Keratinocyte (primary cell): Measurements from ENCODE around the gene S100A9. TPM values are rescaled to one million over a fixed set of nuclear protein-coding genes. Genes with fewer than 3 reads are reported as not detected.

Source experiments
- DNase-seq: peaks from one replicate; pipeline ENCODE4 v3.0.0-alpha.2; 2011; ENCODE audit warnings: low read depth, missing footprints, low spot score
- FAIRE-seq: peaks from 2 replicates; lab custom pipeline; 2011; peaks lifted over from hg19 to GRCh38; lab: Jason Lieb, UNC
- H2AFZ ChIP-seq: 2 replicates; pipeline ENCODE4 v1.6.0; 2012; ENCODE audit warnings: low read length, control low read depth, inconsistent platforms; ENCODE audit not compliant: control insufficient read depth
- H3K27ac ChIP-seq: 2 replicates; pipeline ENCODE4 v1.5.1; 2011; ENCODE audit warnings: low read length; ENCODE audit not compliant: control insufficient read depth, insufficient read depth
- H3K27me3 ChIP-seq: 3 replicates; pipeline ENCODE4 v1.6.0; 2011; ENCODE audit warnings: low read length; ENCODE audit not compliant: control insufficient read depth, insufficient read depth; ENCODE audit errors: extremely low read depth
- H3K36me3 ChIP-seq, 2 experiments: 2 replicates in 1 of 2; 3 replicates in 1 of 2; pipeline ENCODE4 v1.5.1; 2011; ENCODE audit warnings: low read length in 2 of 2, mild to moderate bottlenecking in 1 of 2; ENCODE audit not compliant: control insufficient read depth in 2 of 2, insufficient read depth in 2 of 2; ENCODE audit errors: extremely low read depth in 1 of 2
- H3K4me1 ChIP-seq: 3 replicates; pipeline ENCODE4 v1.5.1; 2011; ENCODE audit warnings: low read length; ENCODE audit not compliant: control insufficient read depth, insufficient read depth; ENCODE audit errors: extremely low read depth
- H3K4me2 ChIP-seq: 3 replicates; pipeline ENCODE4 v1.6.0; 2011; ENCODE audit warnings: low read depth, low read length; ENCODE audit not compliant: control insufficient read depth, insufficient read depth; ENCODE audit errors: extremely low read depth
- H3K4me3 ChIP-seq, 3 experiments: fragments of 200-600 bp in 1 of 3; sonication (generic) in 1 of 3; 2 replicates in 2 of 3; 3 replicates in 1 of 3; pipeline ENCODE4 v1.5.1; 2011 to 2016; ENCODE audit warnings: low read length in 3 of 3, mild to moderate bottlenecking in 3 of 3, control low read depth in 2 of 3, inconsistent platforms in 1 of 3, low read depth in 1 of 3, mixed read lengths in 1 of 3, mixed run types in 1 of 3, moderate library complexity in 1 of 3; ENCODE audit not compliant: control insufficient read depth in 2 of 3, insufficient read depth in 2 of 3; ENCODE audit errors: extremely low read depth in 1 of 3
- H3K79me2 ChIP-seq: 2 replicates; pipeline ENCODE4 v1.6.0; 2012; ENCODE audit warnings: low read length; ENCODE audit not compliant: control insufficient read depth, insufficient read depth
- H3K9ac ChIP-seq: 3 replicates; pipeline ENCODE4 v1.6.0; 2011; ENCODE audit warnings: low read length; ENCODE audit not compliant: control insufficient read depth, insufficient read depth; ENCODE audit errors: extremely low read depth
- H3K9me1 ChIP-seq: 3 replicates; pipeline ENCODE4 v1.6.0; 2011; ENCODE audit warnings: low read length; ENCODE audit not compliant: control insufficient read depth, insufficient read depth; ENCODE audit errors: extremely low read depth
- H3K9me3 ChIP-seq: 2 replicates; pipeline ENCODE4 v1.5.1; 2012; ENCODE audit warnings: low read depth, low read length; ENCODE audit not compliant: control insufficient read depth
- H4K20me1 ChIP-seq: 3 replicates; pipeline ENCODE4 v1.6.0; 2011; ENCODE audit warnings: low read length; ENCODE audit not compliant: control insufficient read depth, insufficient read depth; ENCODE audit errors: extremely low read depth
- CTCF ChIP-seq, 3 experiments: IDR thresholded peaks in 1 of 3; conservative IDR thresholded peaks in 1 of 3; optimal IDR thresholded peaks in 1 of 3; 2 replicates in 2 of 3; 3 replicates in 1 of 3; pipeline versions ENCODE3 to v1.5.1; 2011; ENCODE audit warnings: low read length in 3 of 3, mild to moderate bottlenecking in 3 of 3, moderate library complexity in 2 of 3, control low read depth in 1 of 3, inconsistent platforms in 1 of 3; ENCODE audit not compliant: insufficient read depth in 2 of 3; ENCODE audit errors: extremely low read depth in 1 of 3
- EZH2 ChIP-seq: IDR thresholded peaks from one replicate; pipeline ENCODE4 v1.6.1; 2012; ENCODE audit warnings: inconsistent platforms, mild to moderate bottlenecking, low read length, moderate library complexity
- dilution Hi-C: fragments of 300-500 bp; cut with MboI; formaldehyde crosslinking; loops from one replicate; pipeline ENCODE4 v1.7.0; 2020; ENCODE audit warnings: low sequenced_read_pairs; ENCODE audit not compliant: extremely low pct_ligation_motif_present
- polyA plus RNA-seq, 5 experiments: library from polyadenylated mRNA; depleted of rRNA in 3 of 5; stranded (reverse) in 3 of 5; stranded (forward) in 1 of 5; unstranded in 1 of 5; fragments of >200 nt; gene quantifications; 1 replicate in 1 of 5; 2 replicates in 3 of 5; 3 replicates in 1 of 5; pipeline versions ENCODE4 v1.2.1 to v1.2.3, GENCODE V29; 2011 to 2012; ENCODE audit warnings: missing spikeins in 2 of 5, low read depth in 1 of 5, low replicate concordance in 1 of 5

S100A9 gene
- polyA plus RNA-seq, 1 donor (not counting 4 experiments of a cell fraction or from before 2014, with no cell fraction given): 297 TPM

- no peak overlapping the region for H2AFZ ChIP-seq
- no peaks in the 10 kb centered on the region for H3K79me2 ChIP-seq
- peak; percentile 82 to 89 (median 87) for TF ChIP-seq CTCF (optimal IDR thresholded peaks at IDR 0.05 in 1 of 3, IDR thresholded peaks at IDR 0.05 in 1 of 3, conservative IDR thresholded peaks at IDR 0.05 in 1 of 3; ENCODE audit: extremely low read depth in 1 of 3, insufficient read depth in 2 of 3, low read length in 3 of 3)
- TF ChIP-seq EZH2: no peak
- H3K9me3 ChIP-seq: no peaks in the 10 kb centered on the region
- peaks cover 3% of the 10 kb centered on the region for H3K27me3 ChIP-seq
- no peak overlapping the region for H3K9ac ChIP-seq
- peaks cover 18% of the 10 kb centered on the region for H3K4me1 ChIP-seq
- no peak overlapping the region for H3K4me2 ChIP-seq
- no peak overlapping the region for H3K4me3 ChIP-seq
- FAIRE-seq (peak; percentile 74), DNase-seq (no peak)
- H3K36me3 ChIP-seq: no peaks in the 10 kb centered on the region
- H4K20me1 ChIP-seq: no peaks in the 10 kb centered on the region
- H3K27ac ChIP-seq: no peak overlapping the region
- dilution Hi-C loops: loop anchor here (10.0 kb wide), 2 partner anchors 52 to 152 kb away; no protein-coding TSS in a partner anchor
- H3K9me1 ChIP-seq: no peaks in the 10 kb centered on the region
These were observed 5.1 kb upstream of the S100A9 start for GRCh38 chr1:153352523-153352922.

GRCh38 chr1:153353226-153353947, 4.3 kb upstream of the S100A9 start:
- peaks cover 3% of the 10 kb centered on the region for H3K27me3 ChIP-seq
- dilution Hi-C loops: loop anchor here (10.0 kb wide), 2 partner anchors 51 to 151 kb away; no protein-coding TSS in a partner anchor
- TF ChIP-seq EZH2: no peak
- TF ChIP-seq CTCF (optimal IDR thresholded peaks at IDR 0.05 in 1 of 3, IDR thresholded peaks at IDR 0.05 in 1 of 3, conservative IDR thresholded peaks at IDR 0.05 in 1 of 3; ENCODE audit: extremely low read depth in 1 of 3, insufficient read depth in 2 of 3, low read length in 3 of 3): peak; percentile 62 to 85 (median 67)
- H3K27ac ChIP-seq: no peak overlapping the region
- H4K20me1 ChIP-seq: no peaks in the 10 kb centered on the region
- DNase-seq (no peak), FAIRE-seq (no peak)
- no peak overlapping the region for H2AFZ ChIP-seq
- peaks cover 22% of the 10 kb centered on the region for H3K4me1 ChIP-seq
- no peak overlapping the region for H3K9ac ChIP-seq
- H3K4me3 ChIP-seq: no peak overlapping the region
- no peak overlapping the region for H3K4me2 ChIP-seq
- H3K9me3 ChIP-seq: no peaks in the 10 kb centered on the region
- H3K9me1 ChIP-seq: no peaks in the 10 kb centered on the region
- no peaks in the 10 kb centered on the region for H3K36me3 ChIP-seq
- H3K79me2 ChIP-seq: no peaks in the 10 kb centered on the region
